GM13976 (cell line): ENCODE results near the gene PTGES2.
A peak's percentile ranks its signal among the peaks of the same experiment; 100 is the strongest.

Experiments used
- DNase-seq: peaks from one replicate; pipeline ENCODE4 v3.0.0; 2012; ENCODE audit warnings: low spot score
- in situ Hi-C: fragments of 300-500 bp; cut with MboI; formaldehyde crosslinking; loops from one replicate; pipeline ENCODE4 v1.12.0; 2022; ENCODE audit warnings: low sequenced_read_pairs, mixed read lengths, inconsistent platforms; ENCODE audit not compliant: unreplicated experiment
- TF ChIP-seq, protein P1 (sequence below): IDR thresholded peaks from 2 replicates; pipeline ENCODE4 v1.5.1; 2012; ENCODE audit warnings: borderline replicate concordance, mild to moderate bottlenecking; ENCODE audit not compliant: insufficient read depth; ENCODE audit errors: extremely low read depth, missing control alignments, control extremely low read depth

PTGES2 gene

DNA sequence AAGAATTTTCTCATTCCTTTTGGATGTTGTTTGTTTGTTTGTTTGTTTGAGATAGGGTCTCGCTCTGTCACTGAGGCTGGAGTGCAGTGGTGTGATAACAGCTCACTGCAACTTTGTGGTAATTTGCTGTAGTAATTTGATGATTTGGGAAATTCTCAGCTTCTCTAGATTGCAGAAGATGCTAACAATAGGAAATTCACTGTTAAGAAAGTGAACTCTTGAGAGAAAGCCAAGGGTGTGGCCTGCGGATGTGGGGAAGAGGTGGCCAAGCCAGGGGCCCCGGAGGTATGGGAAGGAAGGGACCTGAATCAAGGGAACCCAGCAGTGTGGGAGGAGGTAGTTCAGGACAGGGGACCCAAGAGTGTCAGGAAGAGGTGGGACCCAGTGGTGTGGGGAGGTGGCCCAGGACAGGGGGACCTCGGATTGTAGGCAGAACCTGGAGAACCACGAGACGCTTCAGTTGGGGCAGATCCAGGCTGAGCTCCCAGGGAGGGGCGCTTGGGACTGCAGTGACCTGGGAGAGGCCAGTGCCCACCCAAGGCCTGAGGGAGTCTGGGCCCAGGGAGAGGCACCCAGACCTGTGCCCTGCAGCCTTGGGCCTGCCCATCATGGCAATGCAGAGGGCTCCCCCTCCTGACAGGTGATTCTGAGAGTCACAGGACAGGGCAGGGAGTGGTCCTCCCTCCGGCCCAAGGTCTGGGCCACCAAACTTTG, 16.2 kb upstream of the PTGES2 start:
- DNase-seq: no peak
- TF ChIP-seq, protein P1, sequence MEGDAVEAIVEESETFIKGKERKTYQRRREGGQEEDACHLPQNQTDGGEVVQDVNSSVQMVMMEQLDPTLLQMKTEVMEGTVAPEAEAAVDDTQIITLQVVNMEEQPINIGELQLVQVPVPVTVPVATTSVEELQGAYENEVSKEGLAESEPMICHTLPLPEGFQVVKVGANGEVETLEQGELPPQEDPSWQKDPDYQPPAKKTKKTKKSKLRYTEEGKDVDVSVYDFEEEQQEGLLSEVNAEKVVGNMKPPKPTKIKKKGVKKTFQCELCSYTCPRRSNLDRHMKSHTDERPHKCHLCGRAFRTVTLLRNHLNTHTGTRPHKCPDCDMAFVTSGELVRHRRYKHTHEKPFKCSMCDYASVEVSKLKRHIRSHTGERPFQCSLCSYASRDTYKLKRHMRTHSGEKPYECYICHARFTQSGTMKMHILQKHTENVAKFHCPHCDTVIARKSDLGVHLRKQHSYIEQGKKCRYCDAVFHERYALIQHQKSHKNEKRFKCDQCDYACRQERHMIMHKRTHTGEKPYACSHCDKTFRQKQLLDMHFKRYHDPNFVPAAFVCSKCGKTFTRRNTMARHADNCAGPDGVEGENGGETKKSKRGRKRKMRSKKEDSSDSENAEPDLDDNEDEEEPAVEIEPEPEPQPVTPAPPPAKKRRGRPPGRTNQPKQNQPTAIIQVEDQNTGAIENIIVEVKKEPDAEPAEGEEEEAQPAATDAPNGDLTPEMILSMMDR: no peak
- in situ Hi-C loops: no loop called here

DNA sequence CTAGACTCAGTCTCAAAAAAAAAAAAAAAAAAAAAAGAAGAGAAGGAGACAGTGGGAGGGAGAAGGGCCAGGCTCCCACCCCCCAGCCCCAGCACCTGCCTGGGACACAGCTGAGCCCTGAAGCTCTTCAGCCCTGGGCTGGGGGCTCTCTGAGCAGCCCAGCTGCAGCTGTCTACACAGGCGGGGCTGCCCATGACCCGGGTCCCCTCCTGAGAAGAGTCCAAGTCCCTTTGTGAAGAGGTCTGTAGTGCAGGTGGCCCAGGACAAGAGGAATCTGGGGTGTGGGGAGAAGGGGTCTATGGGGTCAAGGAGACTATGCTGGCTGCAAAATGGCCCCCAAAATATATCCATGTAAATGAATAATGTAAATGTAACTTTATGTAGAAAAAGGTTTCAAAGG, 15.1 kb upstream of the PTGES2 start:
- TF ChIP-seq, protein P1: no peak
- no peak for DNase-seq
- in situ Hi-C loops: no loop called here

DNA sequence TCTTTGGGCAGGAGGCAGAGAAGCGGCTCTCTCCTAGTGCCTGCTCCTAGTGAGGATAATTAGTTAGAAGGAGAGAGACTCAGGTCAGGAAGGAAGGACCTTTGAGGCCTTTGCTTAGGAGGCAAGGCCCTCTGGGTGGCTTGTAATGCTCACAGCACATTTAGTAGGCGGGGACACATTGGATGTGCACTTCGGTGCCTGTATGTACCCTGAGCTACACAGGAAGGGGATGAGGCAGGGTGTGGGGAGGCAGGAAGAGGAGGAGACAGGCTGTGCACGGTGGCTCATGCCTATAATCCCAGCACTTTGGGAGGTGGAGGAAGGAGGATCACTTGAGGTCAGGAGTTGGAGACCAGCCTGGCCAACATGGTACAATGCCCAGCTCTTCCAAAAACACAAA, 14.5 kb upstream of the PTGES2 start:
- TF ChIP-seq, protein P1: no peak
- DNase-seq: no peak

DNA sequence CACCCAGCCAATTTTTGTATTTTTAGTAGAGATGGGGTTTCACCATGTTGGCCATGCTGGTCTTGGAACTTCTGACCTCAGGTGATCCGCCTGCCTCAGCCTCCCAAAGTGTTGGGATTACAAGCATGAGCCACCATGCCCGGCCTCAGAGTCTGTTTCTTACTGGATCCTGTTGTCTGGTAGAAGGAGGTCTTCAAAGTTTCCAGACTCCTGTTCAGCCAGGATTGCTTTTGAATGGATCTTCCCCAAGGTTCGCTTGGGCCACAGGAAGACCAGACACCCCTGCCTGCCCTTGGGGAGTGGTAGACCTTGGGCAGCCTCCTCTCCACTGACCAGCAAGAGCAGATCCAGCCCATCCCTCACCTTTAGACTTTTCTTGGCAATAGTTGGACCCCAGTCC, 14.1 kb upstream of the PTGES2 start:
- TF ChIP-seq, protein P1: no peak
- in situ Hi-C loops: no loop called here
- no peak for DNase-seq

More for the DNA sequence above, 14.5 kb upstream of the PTGES2 start:
- in situ Hi-C loops: no loop called here

DNA sequence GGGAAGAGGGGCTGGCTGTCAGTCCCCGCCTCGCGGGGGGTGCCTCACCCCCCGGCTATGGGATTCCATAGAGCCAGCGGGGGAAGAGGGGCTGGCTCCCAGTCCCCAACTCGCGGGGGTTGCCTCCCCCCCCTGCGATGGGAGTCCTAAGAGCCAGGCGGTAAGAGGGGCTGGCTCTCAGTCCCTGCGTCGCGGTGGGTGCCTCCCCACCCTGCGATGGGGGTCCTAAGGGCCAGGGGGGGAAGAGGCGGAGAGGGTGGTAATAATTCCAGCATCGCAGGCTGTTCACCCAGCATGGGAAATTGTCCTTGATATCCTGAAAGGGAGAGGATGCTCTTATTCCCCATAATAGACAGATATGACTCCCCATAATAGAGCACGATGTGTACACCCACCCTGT, 12.1 kb upstream of the PTGES2 start:
- in situ Hi-C loops: no loop called here
- DNase-seq: no peak

DNA sequence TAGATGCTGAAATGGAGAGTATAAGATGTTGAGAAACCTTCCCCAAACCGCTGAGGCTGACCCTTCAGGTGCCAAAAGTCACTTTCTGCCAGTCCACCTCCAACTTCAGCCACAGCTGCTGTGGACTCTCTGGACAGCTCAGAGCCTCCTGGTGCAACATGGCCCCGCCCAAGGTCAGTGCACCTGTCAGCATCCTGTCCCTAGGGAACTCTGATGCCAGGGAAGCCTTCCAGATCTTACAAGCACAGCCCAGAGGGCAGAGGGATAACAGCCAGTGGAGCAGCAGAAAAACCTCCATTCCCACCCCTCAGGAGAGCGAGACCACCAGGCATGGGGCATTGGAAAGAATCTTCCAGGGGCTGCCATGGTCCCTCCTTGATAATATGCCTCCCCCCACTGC, 10.5 kb upstream of the PTGES2 start:
- DNase-seq: peak; percentile 5

More for the DNA sequence above, 12.1 kb upstream of the PTGES2 start:
- TF ChIP-seq, protein P1: no peak

More for the DNA sequence above, 10.5 kb upstream of the PTGES2 start:
- TF ChIP-seq, protein P1: no peak
- in situ Hi-C loops: no loop called here
